NB4 (cell line): ENCODE measurements around the gene IQGAP2.

Source experiments
- CTCF ChIP-seq: IDR thresholded peaks from one replicate; pipeline ENCODE4 v1.5.1; 2012; ENCODE audit warnings: low read depth, low read length
- MAX ChIP-seq: IDR thresholded peaks from 2 replicates; pipeline ENCODE4 v1.6.1; 2011; ENCODE audit warnings: low read depth, low read length
- POLR2A ChIP-seq: IDR thresholded peaks from 2 replicates; pipeline ENCODE4 v1.6.1; 2011; ENCODE audit warnings: mild to moderate bottlenecking; ENCODE audit not compliant: insufficient read length; ENCODE audit errors: extremely low read depth

GRCh38 chr5:76476474-76477038 is 73.5 kb downstream of the IQGAP2 start:
- TF ChIP-seq CTCF (no peak), MAX (no peak), POLR2A (no peak)
